B cell (primary cell): Measurements from ENCODE around the gene CNTN4. TPM values are rescaled to one million over a fixed set of nuclear protein-coding genes. Genes with fewer than 3 reads are reported as not detected.

Experiments used
- ATAC-seq: fragments of 200-7000 bp; cut with Tn5 transposase; one replicate; pipeline ENCODE4 v1.10.0; 2021; ENCODE audit warnings: low read depth, mild to moderate bottlenecking, moderate number of reproducible peaks, moderate library complexity
- CTCF ChIA-PET: fragments of 350-600 bp; sonication (Branson Sonifier 250); formaldehyde crosslinking; loops from one replicate; lab custom pipeline; 2021; ENCODE audit warnings: antibody characterized with exemption, inconsistent platforms; lab: Charles Lee
- POLR2A ChIA-PET: fragments of 350-600 bp; sonication (Branson Sonifier 250); formaldehyde crosslinking; loops from one replicate; lab custom pipeline; 2021; ENCODE audit warnings: antibody characterized with exemption; lab: Charles Lee
- DNase-seq: peaks from one replicate; pipeline ENCODE4 v3.0.0; 2013
- H2AFZ ChIP-seq: 2 replicates; pipeline ENCODE4 v1.6.1; 2012; ENCODE audit warnings: mild to moderate bottlenecking, low read depth, low read length; ENCODE audit not compliant: insufficient read depth, poor library complexity, severe bottlenecking
- H3K27ac ChIP-seq, 2 donors: 1 replicate in 1 of 2; 2 replicates in 1 of 2; pipeline ENCODE4 v1.5.1; 2012 to 2013; ENCODE audit warnings: low read length in 2 of 2, mild to moderate bottlenecking in 2 of 2, moderate library complexity in 1 of 2
- H3K27me3 ChIP-seq, 4 experiments: fragments of 200-600 bp in 1 of 4; sonication (generic) in 1 of 4; replicated peaks in 1 of 4; 1 replicate in 2 of 4; 2 replicates in 2 of 4; pipeline versions ENCODE4 v1.6.1 to v1.7.0; 2013 to 2016; ENCODE audit warnings: low read length in 3 of 4, mild to moderate bottlenecking in 2 of 4, mixed read lengths in 1 of 4, moderate library complexity in 1 of 4; ENCODE audit not compliant: insufficient read depth in 4 of 4, control insufficient read depth in 3 of 4; ENCODE audit errors: control extremely low read depth in 1 of 4
- H3K36me3 ChIP-seq, 2 experiments: replicated peaks in 1 of 2; 1 replicate in 1 of 2; 2 replicates in 1 of 2; pipeline versions ENCODE4 v1.6.1 to v1.7.1; 2013; ENCODE audit warnings: low read length in 1 of 2; ENCODE audit not compliant: insufficient read depth in 2 of 2, control insufficient read depth in 1 of 2; ENCODE audit errors: control extremely low read depth in 1 of 2, extremely low read depth in 1 of 2
- H3K4me1 ChIP-seq, 2 donors: fragments of 200-600 bp in 1 of 2; sonication (generic) in 1 of 2; 1 replicate in 1 of 2; 2 replicates in 1 of 2; pipeline versions ENCODE4 v1.5.1 to v1.6.1; 2013 to 2017; ENCODE audit warnings: low read length in 2 of 2; ENCODE audit not compliant: control insufficient read depth in 2 of 2, insufficient read depth in 2 of 2
- H3K4me2 ChIP-seq: replicated peaks from 2 replicates; pipeline ENCODE3; 2012; ENCODE audit warnings: mild to moderate bottlenecking, low read depth, low read length; ENCODE audit not compliant: poor library complexity, severe bottlenecking
- H3K4me3 ChIP-seq, 5 experiments: fragments of 200-600 bp in 1 of 5; sonication (generic) in 1 of 5; 1 replicate in 3 of 5; 2 replicates in 2 of 5; pipeline versions ENCODE4 v1.5.1 to v1.7.0; 2011 to 2016; ENCODE audit warnings: low read length in 4 of 5, mild to moderate bottlenecking in 4 of 5, low read depth in 2 of 5, control low read depth in 1 of 5, moderate library complexity in 1 of 5; ENCODE audit not compliant: insufficient read depth in 1 of 5; ENCODE audit errors: control extremely low read depth in 1 of 5, extremely low read depth in 1 of 5
- H3K79me2 ChIP-seq: fragments of 200-600 bp; sonication (generic); one replicate; pipeline ENCODE4 v1.6.0; 2016; ENCODE audit warnings: low read length; ENCODE audit not compliant: control insufficient read depth, insufficient read depth
- H3K9ac ChIP-seq: fragments of 200-600 bp; sonication (generic); 2 replicates; pipeline ENCODE4 v1.6.1; 2017; ENCODE audit warnings: mild to moderate bottlenecking, low read length, moderate library complexity
- H3K9me3 ChIP-seq, 3 donors: one replicate each; pipeline versions ENCODE4 v1.6.1 to v1.7.1; 2013; ENCODE audit warnings: low read length in 2 of 3; ENCODE audit not compliant: control insufficient read depth in 2 of 3, insufficient read depth in 1 of 3; ENCODE audit errors: control extremely low read depth in 1 of 3
- H4K20me1 ChIP-seq: 2 replicates; pipeline ENCODE4 v1.6.0; 2012; ENCODE audit warnings: mild to moderate bottlenecking, low read length; ENCODE audit not compliant: insufficient read depth, control insufficient read depth, poor library complexity, severe bottlenecking
- H3K27ac Mint-ChIP-seq: one replicate; pipeline ENCODE4 v1.8.0; 2021; ENCODE audit warnings: mixed read lengths
- H3K27me3 Mint-ChIP-seq: one replicate; pipeline ENCODE4 v1.8.0; 2021; ENCODE audit warnings: mixed read lengths
- H3K4me1 Mint-ChIP-seq: one replicate; pipeline ENCODE4 v1.8.0; 2021; ENCODE audit warnings: mixed read lengths
- H3K4me3 Mint-ChIP-seq: one replicate; pipeline ENCODE4 v1.8.0; 2021; ENCODE audit warnings: mixed read lengths
- H3K9me3 Mint-ChIP-seq: one replicate; pipeline ENCODE4 v1.8.0; 2022; ENCODE audit warnings: mixed read lengths; ENCODE audit not compliant: insufficient read depth
- CTCF ChIP-seq: fragments of 200-600 bp; IDR thresholded peaks from one replicate; pipeline ENCODE4 v1.8.0; 2022; ENCODE audit warnings: antibody characterized with exemption, mild to moderate bottlenecking
- EZH2 ChIP-seq: IDR thresholded peaks from 2 replicates; pipeline ENCODE4 v1.6.1; 2012; ENCODE audit warnings: borderline replicate concordance, low read depth, mild to moderate bottlenecking, moderate library complexity, low read length; ENCODE audit not compliant: insufficient read depth, poor library complexity, severe bottlenecking
- WGBS: methylation state at CpG from one replicate; pipeline ENCODE4 v1.1.5; 2013; ENCODE audit warnings: missing lambda C conversion rate; ENCODE audit not compliant: insufficient coverage; 5-methylcytosine and 5-hydroxymethylcytosine counted together
- intact Hi-C: fragments of 100-400 bp; cut with micrococcal nuclease; formaldehyde crosslinking; loops from one replicate; pipeline ENCODE4 v1.10.0; 2022
- polyA plus RNA-seq: library from polyadenylated mRNA; depleted of rRNA; stranded (reverse); fragments of >200 nt; gene quantifications from 2 replicates; pipeline ENCODE4 v1.2.3, GENCODE V29; 2012
- total RNA-seq, 2 donors: library from RNA; stranded (reverse); fragments of 120-200 nt in 1 of 2; gene quantifications; 1 replicate in 1 of 2; 2 replicates in 1 of 2; pipeline versions ENCODE4 v1.2.3 to v1.2.4, GENCODE V29; 2013 to 2022

The CNTN4 gene
- total and polyA plus RNA-seq, 2 donors (not counting 1 experiment from before 2014, with no cell fraction given), result 0.05 TPM; not detected in 1

- Histone ChIP-seq H4K20me1 (no peaks in the 10 kb centered on the region), H3K27me3 (no peaks in the 10 kb centered on the region), H3K79me2 (no peaks in the 10 kb centered on the region), H3K4me1 (no peaks in the 10 kb centered on the region), H3K9me3 (peaks cover 0 to 7% (median 0%) of the 10 kb centered on the region in 3 donors), H3K36me3 (no peaks in the 10 kb centered on the region), H3K4me3 (no peak overlapping the region), H3K4me2 (no peak overlapping the region), H3K27ac (no peak overlapping the region), H2AFZ (no peak overlapping the region), H3K9ac (no peak overlapping the region)
- no peak for DNase-seq
- Mint-ChIP-seq H3K27ac (no peak overlapping the region), H3K4me3 (no peak overlapping the region), H3K9me3 (no peaks in the 10 kb centered on the region), H3K27me3 (no peaks in the 10 kb centered on the region), H3K4me1 (peaks cover 3% of the 10 kb centered on the region)
- intact Hi-C loops, result no loop called here
- TF ChIP-seq EZH2 (no peak), CTCF (no peak)
- no peak for ATAC-seq
- 80% methylated on average over 1 of the region's 1 CpG for WGBS
- ChIA-PET POLR2A (no interaction called here), CTCF (interaction anchor here (0.9 kb wide), 1 partner anchor 247 kb away, joined by 3 read pairs; no protein-coding TSS in a partner anchor)
Observed at GRCh38 chr3:2921452-2921851, 822.8 kb downstream of the CNTN4 start.

DNA sequence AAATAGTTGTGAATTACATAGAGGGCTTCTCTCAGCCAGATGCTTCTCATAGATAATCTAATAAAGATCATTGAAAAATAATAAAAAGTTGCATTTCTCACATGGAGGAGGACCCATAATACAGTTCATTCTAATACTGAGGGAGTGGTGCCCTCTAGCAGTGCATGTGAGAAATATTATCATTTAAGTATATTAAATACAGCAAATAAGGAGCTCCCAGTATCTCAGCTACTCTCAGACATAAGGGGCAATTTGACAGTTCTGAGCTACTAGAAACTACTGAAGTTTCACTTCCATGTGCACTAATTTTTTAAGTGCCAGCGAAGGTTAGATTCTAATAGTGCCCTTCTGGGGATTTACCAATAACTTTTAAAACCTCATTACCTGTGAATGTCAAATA, 823.2 kb downstream of the CNTN4 start:
- TF ChIP-seq EZH2, result no peak
- TF ChIP-seq CTCF, result peak; percentile 21
- H3K4me3 ChIP-seq, result no peak overlapping the region
- H3K36me3 ChIP-seq, result no peaks in the 10 kb centered on the region
- no peak overlapping the region for H3K27ac Mint-ChIP-seq
- DNase-seq (peak; percentile 11), ATAC-seq (no peak)
- no peak overlapping the region for H3K4me2 ChIP-seq
- intact Hi-C loops, result no loop called here
- H3K27ac ChIP-seq, result no peak overlapping the region
- H4K20me1 ChIP-seq, result no peaks in the 10 kb centered on the region
- no peak overlapping the region for H3K9ac ChIP-seq
- peaks cover 3% of the 10 kb centered on the region for H3K4me1 Mint-ChIP-seq
- no peaks in the 10 kb centered on the region for H3K27me3 Mint-ChIP-seq
- H2AFZ ChIP-seq, result no peak overlapping the region
- H3K9me3 Mint-ChIP-seq, result no peaks in the 10 kb centered on the region
- H3K27me3 ChIP-seq, result no peaks in the 10 kb centered on the region
- no peaks in the 10 kb centered on the region for H3K79me2 ChIP-seq
- WGBS, result no CpG with 5 or more reads among the region's 1 CpG
- no peaks in the 10 kb centered on the region for H3K4me1 ChIP-seq
- ChIA-PET CTCF (interaction anchor here (0.7 to 0.9 kb wide), 2 partner anchors 247 to 1232 kb away, joined by 3 to 4 read pairs; no protein-coding TSS in a partner anchor), POLR2A (no interaction called here)
- no peak overlapping the region for H3K4me3 Mint-ChIP-seq
- H3K9me3 ChIP-seq, result peaks cover 0 to 3% (median 0%) of the 10 kb centered on the region in 3 donors
